SW 1271 (cell line): ENCODE measurements around the gene SMAD9.

ENCODE experiments used
- DNase-seq, 2 experiments: peaks; one replicate each; lab custom pipeline; 2025; lab: John Stamatoyannopoulos, UW

SMAD9 gene

GRCh38 chr13:36817996-36818803 is 101.8 kb downstream of the SMAD9 start:
- no peak for DNase-seq

- peak in 1 of 2 experiments; percentile 12 for DNase-seq
Measured at GRCh38 chr13:36815062-36815461, 105.0 kb downstream of the SMAD9 start.

DNA sequence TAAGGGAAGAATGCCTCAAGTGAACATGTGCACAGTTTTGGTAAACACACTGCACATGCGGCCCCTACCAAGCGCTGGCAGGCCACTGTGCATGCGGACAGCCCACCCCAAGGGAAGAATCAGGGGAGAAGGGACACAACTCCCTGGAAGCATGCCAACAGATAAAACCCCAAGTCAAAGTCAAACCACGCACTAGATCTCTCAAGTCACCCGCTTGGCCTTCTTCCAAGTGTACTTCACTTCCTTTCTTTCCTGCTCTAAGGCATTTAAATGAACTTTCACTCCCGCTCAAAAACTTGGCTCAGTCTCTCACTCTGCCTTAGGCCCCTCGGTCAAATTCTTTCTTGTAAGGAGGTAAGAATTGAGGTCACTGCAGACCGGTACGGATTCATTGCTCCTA is 105.6 kb downstream of the SMAD9 start:
- DNase-seq, result no peak

- no peak for DNase-seq
Measured at GRCh38 chr13:36813225-36813624, 106.8 kb downstream of the SMAD9 start.

DNA sequence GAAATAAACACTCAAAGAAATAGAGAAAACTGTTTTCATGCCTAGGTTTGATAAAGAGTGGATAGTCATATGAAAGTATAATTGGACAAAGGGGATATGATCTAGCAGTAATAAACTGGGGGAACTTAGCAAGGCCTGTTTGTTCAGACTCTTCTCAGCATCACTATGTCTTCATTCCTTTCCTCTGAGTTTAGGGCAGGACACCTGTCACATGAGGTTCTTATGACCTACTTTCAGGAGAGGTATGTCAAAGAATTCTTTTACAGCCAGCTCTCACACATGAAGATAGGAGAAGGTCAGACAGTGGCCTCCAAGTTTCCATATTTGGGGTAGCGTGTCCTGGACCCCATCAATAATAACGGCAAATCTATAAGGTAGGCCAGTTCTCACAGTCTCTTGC is 112.4 kb downstream of the SMAD9 start:
- DNase-seq, result no peak

GRCh38 chr13:36806102-36806501 is 113.9 kb downstream of the SMAD9 start:
- no peak for DNase-seq

DNA sequence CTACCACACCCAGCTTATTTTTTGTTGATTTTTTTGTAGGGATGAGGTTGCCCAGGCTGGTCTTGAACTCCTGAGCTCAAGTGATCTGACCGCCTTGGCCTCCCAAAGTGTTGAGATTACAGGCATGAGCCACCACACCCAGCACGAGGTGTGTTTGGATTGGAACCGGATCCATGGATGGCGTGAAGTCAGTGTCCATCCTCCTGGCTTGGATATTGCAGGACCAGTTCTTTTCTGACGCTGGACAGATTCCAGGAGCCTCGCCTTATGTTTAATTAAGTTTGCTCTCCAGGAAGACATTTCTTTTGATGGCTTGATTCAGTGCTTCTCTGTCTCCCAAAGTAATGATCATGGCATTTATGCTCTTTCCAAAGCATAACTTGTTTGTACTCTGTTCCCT is 115.5 kb downstream of the SMAD9 start:
- DNase-seq, result no peak

DNA sequence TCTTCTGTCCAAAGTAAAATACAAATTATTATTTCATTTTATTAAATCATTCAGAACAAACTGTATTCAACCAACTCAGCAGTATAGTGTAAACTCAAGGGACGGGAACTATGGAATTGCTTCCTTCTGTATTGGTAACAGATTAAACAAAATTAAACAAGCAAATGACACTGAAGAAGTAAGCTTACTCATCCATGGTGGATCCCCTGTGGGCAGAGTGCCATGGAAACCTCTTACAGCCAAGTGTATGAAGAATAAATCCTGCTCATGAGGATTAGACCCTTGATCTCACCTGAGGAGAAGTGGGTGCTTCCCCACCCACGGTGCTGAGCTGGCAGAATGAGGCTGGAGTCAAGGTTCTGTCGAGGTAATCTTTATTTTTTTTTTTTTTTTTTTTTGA is 119.0 kb downstream of the SMAD9 start:
- no peak for DNase-seq

- no peak for DNase-seq
Measured at GRCh38 chr13:36796052-36796451, 124.0 kb downstream of the SMAD9 start.

DNA sequence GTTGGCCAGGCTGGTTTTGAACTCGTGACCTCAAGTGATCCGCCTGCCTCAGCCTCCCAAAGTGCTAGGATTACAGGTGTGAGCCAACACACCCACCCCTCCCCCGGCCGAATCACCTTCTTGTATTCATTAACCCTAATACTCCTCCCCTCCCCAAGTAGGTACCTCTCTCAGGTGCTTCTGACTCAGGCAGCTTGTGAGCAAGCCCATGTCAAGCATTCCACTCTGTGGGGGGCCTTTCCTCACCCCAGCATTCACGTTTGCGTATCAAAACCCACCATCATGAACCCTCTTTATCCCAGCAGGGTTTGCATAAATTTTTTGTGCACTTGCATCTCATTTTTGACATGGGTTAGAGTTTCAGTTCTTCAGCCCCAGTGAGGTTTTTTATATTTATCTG is 124.6 kb downstream of the SMAD9 start:
- DNase-seq, result no peak
